Gastroesophageal sphincter (tissue), 4 donors: Measurements from ENCODE around the gene AKAP6. TPM values are rescaled to one million over a fixed set of nuclear protein-coding genes. Genes with fewer than 3 reads are reported as not detected.

Experiments used
- ATAC-seq: fragments of 150-250 bp; one replicate; pipeline ENCODE4 v1.9.1; 2016; ENCODE audit warnings: mild to moderate bottlenecking, moderate library complexity
- H3K27ac ChIP-seq, 4 donors: fragments of 200-600 bp; sonication (generic) in 3 of 4; 1 replicate in 3 of 4; 2 replicates in 1 of 4; pipeline ENCODE4 v1.5.1; 2016 to 2019
- H3K27me3 ChIP-seq: fragments of 200-600 bp; sonication (generic); one replicate; pipeline ENCODE4 v1.5.1; 2019
- H3K36me3 ChIP-seq, 2 donors: fragments of 200-600 bp; sonication (generic); one replicate each; pipeline ENCODE4 v1.5.1; 2019; ENCODE audit warnings: control low read depth in 1 of 2
- H3K4me1 ChIP-seq, 3 donors: fragments of 200-600 bp; sonication (generic); 1 replicate in 2 of 3; 2 replicates in 1 of 3; pipeline ENCODE4 v1.5.1; 2016 to 2019; ENCODE audit warnings: control low read depth in 2 of 3
- H3K4me3 ChIP-seq, 2 donors: fragments of 200-600 bp; sonication (generic); one replicate each; pipeline ENCODE4 v1.5.1; 2019; ENCODE audit warnings: mild to moderate bottlenecking in 1 of 2, moderate library complexity in 1 of 2
- H3K9me3 ChIP-seq, 3 donors: fragments of 200-600 bp; sonication (generic); one replicate each; pipeline ENCODE4 v1.5.1; 2017 to 2019; ENCODE audit warnings: control low read depth in 2 of 3
- CTCF ChIP-seq, 4 experiments: fragments of 200-600 bp in 2 of 4; fragments of 450-650 bp in 2 of 4; sonication (generic) in 1 of 4; IDR thresholded peaks; one replicate each; pipeline ENCODE4 v1.5.1; 2017 to 2019; ENCODE audit warnings: antibody characterized with exemption in 4 of 4, mild to moderate bottlenecking in 2 of 4, moderate library complexity in 2 of 4
- EP300 ChIP-seq: sonication (generic); formaldehyde crosslinking; IDR thresholded peaks from one replicate; pipeline ENCODE4 v1.6.1; 2017; ENCODE audit warnings: antibody characterized with exemption, mild to moderate bottlenecking
- POLR2A ChIP-seq, 2 donors: fragments of 450-650 bp; IDR thresholded peaks; one replicate each; pipeline ENCODE4 v1.6.1; 2017; ENCODE audit warnings: antibody characterized with exemption in 2 of 2, mild to moderate bottlenecking in 2 of 2, moderate library complexity in 1 of 2
- POLR2AphosphoS5 ChIP-seq: sonication (generic); formaldehyde crosslinking; IDR thresholded peaks from one replicate; pipeline ENCODE4 v1.6.1; 2017; ENCODE audit warnings: antibody characterized with exemption
- WGBS, 2 donors: methylation state at CpG; one replicate each; pipeline ENCODE4 v1.1.5; 2018; ENCODE audit warnings: low coverage in 1 of 2; 5-methylcytosine and 5-hydroxymethylcytosine counted together
- total RNA-seq, 4 donors: library from RNA; depleted of rRNA; stranded (reverse); fragments of >200 nt; gene quantifications; one replicate each; pipeline ENCODE4 v1.1.0, GENCODE V29; 2016

AKAP6 gene
- total RNA-seq, 4 donors from 2014 or later: 33.1 to 65.4 (median 45.0) TPM

- peaks cover 0 to 4% (median 0%) of the 10 kb centered on the region in 3 donors for H3K4me1 ChIP-seq
- no peak for ATAC-seq
These were observed 25.2 kb upstream of the AKAP6 start for GRCh38 chr14:32303865-32304264.

GRCh38 chr14:32304296-32304695 is 24.8 kb upstream of the AKAP6 start:
- no peak overlapping the region for H3K27ac ChIP-seq
- no peaks in the 10 kb centered on the region for H3K27me3 ChIP-seq
- TF ChIP-seq EP300: no peak
- TF ChIP-seq CTCF (IDR thresholded peaks at IDR 0.05): no peak
- no peak for TF ChIP-seq POLR2A (IDR thresholded peaks at IDR 0.05)
- no peak for TF ChIP-seq POLR2AphosphoS5
- H3K36me3 ChIP-seq: no peaks in the 10 kb centered on the region
- no peaks in the 10 kb centered on the region for H3K9me3 ChIP-seq
- no peak for ATAC-seq
- WGBS, 2 donors: 30 to 70% methylated on average over 1 to 2 of the region's 3 CpGs
- peaks cover 0 to 4% (median 0%) of the 10 kb centered on the region in 3 donors for H3K4me1 ChIP-seq
- H3K4me3 ChIP-seq: no peak overlapping the region

More at GRCh38 chr14:32303865-32304264, 25.2 kb upstream of the AKAP6 start:
- no peaks in the 10 kb centered on the region for H3K9me3 ChIP-seq
- no peak overlapping the region for H3K27ac ChIP-seq
- no peak for TF ChIP-seq CTCF (IDR thresholded peaks at IDR 0.05)
- H3K36me3 ChIP-seq: no peaks in the 10 kb centered on the region
- no peaks in the 10 kb centered on the region for H3K27me3 ChIP-seq
- H3K4me3 ChIP-seq: no peak overlapping the region

- 90 to 92% methylated on average over 2 to 3 of the region's 3 CpGs for WGBS, 2 donors
- H3K27ac ChIP-seq: no peak overlapping the region
These were observed 22.5 kb upstream of the AKAP6 start for GRCh38 chr14:32306549-32306948.

GRCh38 chr14:32307881-32308582 is 21.1 kb upstream of the AKAP6 start:
- no peak for ATAC-seq
- Histone ChIP-seq H3K4me3 (no peak overlapping the region), H3K27me3 (no peaks in the 10 kb centered on the region), H3K9me3 (no peaks in the 10 kb centered on the region), H3K36me3 (no peaks in the 10 kb centered on the region), H3K27ac (no peak overlapping the region), H3K4me1 (no peaks in the 10 kb centered on the region)
- no peak for TF ChIP-seq EP300
- no peak for TF ChIP-seq CTCF (IDR thresholded peaks at IDR 0.05)
- no peak for TF ChIP-seq POLR2A (IDR thresholded peaks at IDR 0.05)
- no peak for TF ChIP-seq POLR2AphosphoS5
- WGBS, 2 donors: 57 to 74% methylated on average over 1 to 3 of the region's 3 CpGs

More at GRCh38 chr14:32306549-32306948, 22.5 kb upstream of the AKAP6 start:
- TF ChIP-seq CTCF (IDR thresholded peaks at IDR 0.05): no peak
- Histone ChIP-seq H3K4me3 (no peak overlapping the region), H3K9me3 (no peaks in the 10 kb centered on the region), H3K36me3 (no peaks in the 10 kb centered on the region), H3K27me3 (no peaks in the 10 kb centered on the region), H3K4me1 (no peaks in the 10 kb centered on the region)
- no peak for ATAC-seq

GRCh38 chr14:32310876-32311275 is 18.2 kb upstream of the AKAP6 start:
- no peaks in the 10 kb centered on the region for H3K27me3 ChIP-seq
- no peaks in the 10 kb centered on the region for H3K9me3 ChIP-seq
- H3K4me3 ChIP-seq: no peak overlapping the region
- no peaks in the 10 kb centered on the region for H3K36me3 ChIP-seq
- H3K4me1 ChIP-seq: no peaks in the 10 kb centered on the region
- no peak for TF ChIP-seq POLR2AphosphoS5
- TF ChIP-seq EP300: no peak
- no peak for TF ChIP-seq POLR2A (IDR thresholded peaks at IDR 0.05)
- no peak for TF ChIP-seq CTCF (IDR thresholded peaks at IDR 0.05)
- no peak overlapping the region for H3K27ac ChIP-seq
- no peak for ATAC-seq
